ENCODE data around the gene MMD2.
"Not testable (repeated sequence)": the region's sequence is repeated elsewhere in the genome, so short reads cannot be mapped to it uniquely, and the experiment has no call there.

Gene MMD2, protein sequence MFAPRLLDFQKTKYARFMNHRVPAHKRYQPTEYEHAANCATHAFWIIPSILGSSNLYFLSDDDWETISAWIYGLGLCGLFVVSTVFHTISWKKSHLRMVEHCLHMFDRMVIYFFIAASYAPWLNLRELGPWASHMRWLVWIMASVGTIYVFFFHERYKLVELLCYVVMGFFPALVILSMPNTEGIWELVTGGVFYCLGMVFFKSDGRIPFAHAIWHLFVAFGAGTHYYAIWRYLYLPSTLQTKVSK

DNA sequence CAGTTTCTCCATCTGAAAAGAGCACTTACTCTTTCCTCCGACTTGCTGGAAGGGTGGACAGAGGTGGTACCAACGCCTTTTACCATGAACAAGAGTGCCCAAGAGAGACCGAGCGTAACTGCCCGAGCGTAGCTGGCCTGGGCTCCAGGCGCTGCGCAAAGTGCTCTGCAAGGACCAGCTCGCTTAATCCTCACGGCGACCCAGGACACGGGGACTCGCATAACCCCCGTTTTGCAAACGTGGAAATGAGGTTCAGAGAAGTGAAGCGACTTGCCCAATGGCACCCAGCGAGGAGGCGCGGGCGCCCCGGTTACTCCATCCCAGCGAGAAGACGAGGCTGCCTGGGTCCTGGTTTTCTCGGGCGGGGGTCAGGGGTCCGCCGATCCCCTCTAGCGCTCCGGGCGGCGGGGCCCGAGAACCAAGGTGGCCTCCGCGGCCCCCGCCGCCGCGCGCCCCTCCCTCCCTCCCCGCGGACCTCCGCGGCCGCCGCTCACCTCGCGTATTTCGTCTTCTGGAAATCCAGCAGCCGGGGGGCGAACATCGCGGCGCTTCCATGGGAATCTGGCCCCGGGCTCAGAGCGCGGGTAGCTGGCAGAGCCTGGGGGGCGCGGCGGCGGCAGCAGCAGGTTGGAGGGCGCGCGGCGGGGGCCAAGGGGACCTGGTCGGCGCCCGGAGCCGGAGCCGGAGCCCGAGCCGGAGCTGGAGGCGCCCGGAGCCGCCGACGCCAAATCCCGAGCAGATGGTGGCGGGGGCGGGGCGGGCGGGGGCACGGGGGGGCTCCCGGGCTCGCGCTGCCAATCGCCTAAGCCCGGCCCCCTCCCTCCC, at the start of gene MMD2:
Gene MMD2, minus strand, starts transcription at position 711 of the 825 bp plus-strand sequence. Its CDS starts 170 bp downstream, at position 541.
- no peak for DNase-seq

DNA sequence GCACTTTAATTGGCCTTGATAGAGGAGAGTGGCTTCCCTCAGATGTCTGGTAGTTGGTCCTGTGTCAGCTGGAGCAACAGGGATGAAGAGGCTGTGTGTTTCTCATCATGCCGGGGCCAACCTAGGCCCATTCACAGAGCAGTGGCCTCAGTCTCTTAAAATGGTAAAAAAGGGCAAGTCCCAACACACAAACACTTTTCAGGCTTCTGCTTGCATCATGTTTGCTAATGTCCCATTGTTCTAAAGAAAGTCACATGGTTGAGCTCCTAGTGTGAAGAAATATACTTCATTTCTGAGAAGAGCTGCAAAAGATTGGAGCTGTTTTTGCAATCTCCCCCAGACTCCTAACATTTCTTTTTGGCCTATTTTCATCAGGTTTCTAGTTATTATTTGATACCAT, 46.1 kb upstream of the MMD2 start:
- DNase-seq: no peak

DNA sequence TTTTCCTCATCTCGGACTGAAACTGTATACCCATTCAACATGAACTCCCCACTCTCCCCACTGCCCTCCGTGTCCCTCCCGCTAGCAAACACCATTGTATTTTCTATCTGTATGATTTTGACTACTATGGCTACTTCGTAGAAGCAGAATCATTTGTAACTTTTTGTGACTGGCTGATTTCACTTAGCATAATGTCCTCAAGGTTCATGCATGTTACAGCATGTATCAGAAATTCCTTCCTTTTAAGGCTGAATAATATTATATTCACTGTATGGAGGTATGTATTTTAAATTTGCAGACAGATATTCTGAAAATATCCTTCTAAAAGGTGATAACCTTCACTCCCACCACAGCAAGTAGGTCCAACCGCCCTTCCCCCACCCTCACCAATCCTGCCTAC, 42.9 kb upstream of the MMD2 start:
- no peak for DNase-seq

DNA sequence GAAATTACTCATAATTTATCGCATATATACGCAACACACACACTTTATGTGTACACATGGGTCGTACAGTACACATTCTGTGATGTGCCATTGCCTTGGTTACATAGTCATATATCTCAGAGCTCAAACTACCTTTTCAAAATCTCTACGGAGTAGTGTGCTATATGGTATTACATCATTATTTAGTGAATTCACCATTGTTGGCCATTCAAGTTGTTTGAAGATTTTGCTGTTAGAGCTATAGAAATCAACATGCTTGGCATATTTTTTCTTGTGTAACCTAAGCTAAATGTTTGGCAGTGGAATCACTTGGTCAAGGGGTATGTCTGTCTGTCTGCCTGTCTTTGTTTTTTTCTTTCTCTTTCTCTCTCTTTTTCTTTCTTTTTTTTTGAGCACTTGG, 42.0 kb upstream of the MMD2 start:
- DNase-seq: no peak

DNA sequence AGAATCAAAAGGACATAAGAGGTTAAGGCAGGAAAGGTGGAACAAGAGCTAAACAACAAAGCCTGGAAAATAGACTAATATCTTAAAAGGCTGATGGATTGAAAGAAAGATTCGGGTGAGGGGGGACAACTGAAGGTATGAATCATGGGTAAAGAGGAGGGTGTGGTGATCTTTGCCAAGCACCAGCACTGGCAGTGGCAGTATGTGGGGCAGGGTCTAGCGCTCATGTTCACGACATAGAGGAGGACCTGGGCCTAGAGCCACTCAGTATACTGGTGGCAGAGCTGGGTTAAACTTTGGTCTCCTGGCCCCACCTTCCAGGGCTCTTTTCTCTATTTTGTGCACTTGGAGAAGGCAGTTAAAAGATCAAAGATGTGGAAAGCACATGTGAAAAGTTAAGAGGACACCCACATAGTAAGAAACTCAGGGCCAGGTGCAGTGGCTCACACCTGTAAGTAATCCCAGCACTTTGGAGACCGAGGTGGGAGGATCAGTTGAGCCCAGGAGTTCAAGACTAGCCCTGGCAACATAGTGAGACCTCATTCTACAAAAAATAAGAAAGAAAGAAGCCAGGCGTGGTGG, 40.5 kb upstream of the MMD2 start:
- DNase-seq: no peak

DNA sequence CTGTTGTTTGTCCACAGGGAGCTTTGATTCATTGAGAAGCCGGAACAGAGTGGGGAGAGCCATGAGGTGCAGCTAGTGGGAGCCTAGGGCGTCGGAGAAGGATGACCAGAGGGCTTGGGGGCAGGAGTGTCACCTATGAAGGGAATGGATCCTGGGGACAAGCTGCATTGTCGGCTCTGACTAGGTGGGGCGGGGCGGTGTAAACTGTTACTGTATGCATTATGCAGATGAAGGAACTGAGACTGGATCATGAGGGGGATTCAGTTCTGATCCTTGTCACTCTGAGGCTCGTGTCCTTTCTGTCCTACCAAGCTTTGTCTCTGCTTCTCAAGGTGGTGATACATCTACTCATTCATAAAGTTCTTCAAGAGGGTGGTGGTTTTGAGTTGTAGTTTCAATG, 39.9 kb upstream of the MMD2 start:
- DNase-seq: no peak

DNA sequence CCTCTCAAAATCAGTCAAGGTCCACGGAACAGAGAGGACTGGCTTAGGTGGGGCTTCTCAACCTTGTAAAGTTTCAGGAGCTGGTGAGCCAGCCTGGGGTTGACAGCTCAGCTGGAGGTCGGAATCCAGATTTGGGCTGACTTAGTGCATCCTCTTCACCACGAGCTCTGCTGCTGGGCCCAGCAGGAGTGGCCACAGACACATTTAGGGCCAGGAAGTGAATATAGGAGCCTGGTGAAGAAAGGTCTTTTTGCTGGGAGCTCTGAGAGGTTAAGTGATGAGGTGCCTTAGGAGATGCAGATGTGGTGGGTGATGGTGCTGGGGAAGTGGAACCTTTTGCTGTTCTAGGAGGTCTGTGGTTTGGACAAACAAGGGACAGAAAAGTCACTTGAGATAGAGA, 39.3 kb upstream of the MMD2 start:
- no peak for DNase-seq

DNA sequence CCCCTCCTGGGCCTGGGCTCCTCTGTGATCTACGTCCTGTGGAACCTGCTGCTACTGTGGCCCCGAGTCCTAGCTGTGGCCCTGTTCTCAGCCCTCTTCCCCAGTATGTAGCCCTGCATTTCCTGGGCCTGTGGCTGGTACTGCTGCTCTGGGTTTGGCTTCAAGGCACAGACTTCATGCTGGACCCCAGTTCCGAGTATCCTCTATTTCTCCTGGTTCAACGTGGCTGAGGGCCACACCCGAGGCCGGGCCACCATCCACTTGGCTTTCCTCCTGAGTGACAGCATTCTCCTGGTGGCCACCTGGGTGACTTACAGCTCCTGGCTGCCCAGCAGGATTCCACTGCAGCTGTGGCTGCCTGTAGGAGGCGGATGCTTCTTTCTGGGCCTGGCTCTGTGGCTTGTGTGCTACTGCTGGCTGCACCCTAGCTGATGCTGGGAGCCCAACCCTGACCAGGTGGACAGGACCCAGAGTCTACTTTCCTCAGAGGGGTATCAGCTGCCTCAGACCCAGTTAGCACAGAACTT, 37.8 kb upstream of the MMD2 start:
- no peak for DNase-seq

DNA sequence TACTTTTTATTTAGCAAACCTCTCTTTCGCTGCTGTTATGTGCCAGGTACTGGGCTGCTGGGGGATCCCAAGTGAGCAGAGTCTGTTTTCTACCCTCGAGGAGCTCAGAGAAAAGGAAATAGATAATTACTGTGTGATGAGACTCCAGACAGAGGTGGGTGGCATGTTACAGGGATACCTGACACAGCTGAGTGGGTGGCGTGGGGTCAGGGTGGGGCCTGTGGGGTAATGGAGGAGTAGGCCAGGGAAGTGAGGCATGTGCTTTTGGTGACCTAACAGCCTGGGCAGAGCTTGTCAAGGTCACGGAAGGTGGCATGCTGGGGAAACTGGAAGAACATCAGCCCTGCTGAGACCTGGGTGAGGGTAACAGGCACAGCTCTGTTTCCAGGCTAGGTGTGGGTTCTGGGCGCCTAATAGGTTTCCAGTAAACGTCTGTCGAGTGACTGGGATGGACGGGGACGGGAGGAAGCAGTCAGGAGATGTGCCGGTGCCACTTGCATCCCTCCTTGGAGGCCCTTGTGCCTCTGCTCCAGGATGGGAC, 36.5 kb upstream of the MMD2 start:
- DNase-seq: no peak

DNA sequence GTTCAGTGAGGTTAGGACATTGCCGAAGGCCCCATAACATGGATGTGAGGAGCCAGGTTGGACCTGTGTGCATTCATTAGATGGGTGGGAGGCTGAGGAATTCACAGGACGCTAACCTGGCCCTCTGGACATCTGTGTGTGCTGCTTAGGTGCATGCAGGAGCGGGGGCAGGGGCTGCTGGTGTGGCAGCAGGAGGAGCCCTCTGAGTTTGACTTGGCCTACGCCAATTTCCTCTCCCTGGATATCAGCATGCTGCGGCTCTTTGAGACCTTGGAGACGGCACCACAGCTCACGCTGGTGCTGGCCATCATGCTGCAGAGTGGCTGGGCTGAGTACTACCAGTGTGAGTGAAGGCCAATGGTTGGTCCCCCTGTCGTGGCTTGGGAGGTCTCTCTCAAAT, 34.5 kb upstream of the MMD2 start:
- no peak for DNase-seq

DNA sequence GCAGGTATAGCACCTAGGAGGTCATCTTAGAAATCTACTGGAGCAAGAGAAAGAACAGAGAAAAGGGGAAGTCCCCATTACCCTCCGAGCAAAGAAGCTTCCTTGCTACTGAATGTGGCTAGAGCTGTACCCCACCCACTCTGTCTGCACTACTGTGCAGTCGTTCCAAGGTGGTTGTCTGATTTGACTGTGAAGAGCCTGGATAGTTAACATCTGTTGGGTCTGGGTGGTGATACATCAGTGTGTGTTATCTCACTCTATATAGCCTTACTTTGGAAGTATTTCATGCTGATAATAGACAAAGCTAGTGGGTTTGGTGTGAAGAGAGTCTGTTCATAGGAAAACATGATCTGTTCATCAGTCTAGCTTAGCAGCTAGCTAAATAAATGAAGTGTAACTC, 23.8 kb upstream of the MMD2 start:
- not testable (repeated sequence) for DNase-seq

DNA sequence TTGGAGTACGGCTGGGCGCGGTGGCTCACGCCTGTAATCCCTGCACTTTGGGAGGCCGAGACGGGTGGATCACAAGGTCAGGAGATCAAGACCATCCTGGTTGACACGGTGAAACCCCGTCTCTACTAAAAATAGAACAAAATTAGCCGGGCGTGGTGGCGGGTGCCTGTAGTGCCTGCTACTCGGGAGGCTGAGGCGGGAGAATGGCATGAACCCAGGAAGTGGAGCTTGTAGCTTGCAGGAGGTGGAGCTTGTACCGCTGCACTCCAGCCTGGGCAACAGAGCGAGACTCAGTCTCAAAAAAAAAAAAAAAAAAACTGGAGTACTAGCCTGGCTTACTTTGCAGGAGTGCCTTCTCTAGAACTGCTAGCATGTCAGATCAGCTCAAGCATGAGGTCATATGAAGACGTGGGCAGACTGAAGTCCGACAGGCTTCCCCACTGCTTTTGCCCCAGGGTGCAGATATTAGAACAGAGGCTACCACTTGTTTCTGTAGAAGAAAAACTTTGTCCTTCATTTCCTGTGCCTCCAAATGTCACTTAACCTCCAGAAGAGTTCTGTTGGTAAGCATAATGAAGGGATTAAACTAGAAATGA, 22.4 kb upstream of the MMD2 start:
- DNase-seq: not testable (repeated sequence)

DNA sequence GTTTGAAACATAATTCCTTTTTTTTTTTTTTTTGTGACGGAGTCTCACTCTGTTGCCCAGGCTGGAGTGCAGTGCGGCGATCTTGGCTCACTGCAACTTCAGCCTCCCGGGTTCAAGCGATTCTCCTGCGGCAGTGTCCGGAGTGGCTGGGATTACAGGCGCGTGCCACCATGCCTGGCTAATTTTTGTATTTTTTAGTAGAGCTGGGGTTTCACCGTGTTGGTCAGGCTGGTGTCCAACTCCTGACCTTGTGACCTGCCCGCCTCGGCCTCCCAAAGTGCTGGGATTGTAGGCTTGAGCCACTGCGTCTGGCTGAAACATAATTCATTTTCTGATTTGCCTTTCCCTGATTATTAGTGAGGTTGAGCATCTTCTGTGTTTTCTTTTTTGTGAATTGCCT, 16.6 kb upstream of the MMD2 start:
- not testable (repeated sequence) for DNase-seq

DNA sequence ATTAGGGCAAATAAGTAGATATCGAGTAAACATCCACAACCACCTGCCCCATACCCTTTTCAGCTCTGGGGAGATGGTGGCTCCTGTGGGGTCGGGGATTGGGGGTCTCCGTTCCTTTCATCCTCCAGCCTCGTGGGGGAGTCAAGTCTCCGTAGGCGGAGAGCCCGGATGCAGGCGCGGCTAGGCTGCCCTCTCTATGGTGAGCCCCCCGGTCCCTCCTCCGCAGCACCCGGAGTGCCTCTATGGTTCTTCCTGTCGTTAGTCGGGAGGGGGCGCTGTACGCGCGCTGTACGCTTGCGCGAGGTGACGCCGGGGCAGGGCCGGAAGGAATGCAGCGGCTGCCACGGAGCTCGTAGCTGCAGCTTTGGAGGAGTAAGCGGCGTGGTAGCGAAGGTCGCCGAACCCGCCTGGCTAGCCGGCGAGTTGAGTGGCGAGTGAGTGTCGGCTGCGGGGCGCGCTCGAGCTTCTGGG, 14.8 kb upstream of the MMD2 start:
- peak; percentile 29 for DNase-seq

DNA sequence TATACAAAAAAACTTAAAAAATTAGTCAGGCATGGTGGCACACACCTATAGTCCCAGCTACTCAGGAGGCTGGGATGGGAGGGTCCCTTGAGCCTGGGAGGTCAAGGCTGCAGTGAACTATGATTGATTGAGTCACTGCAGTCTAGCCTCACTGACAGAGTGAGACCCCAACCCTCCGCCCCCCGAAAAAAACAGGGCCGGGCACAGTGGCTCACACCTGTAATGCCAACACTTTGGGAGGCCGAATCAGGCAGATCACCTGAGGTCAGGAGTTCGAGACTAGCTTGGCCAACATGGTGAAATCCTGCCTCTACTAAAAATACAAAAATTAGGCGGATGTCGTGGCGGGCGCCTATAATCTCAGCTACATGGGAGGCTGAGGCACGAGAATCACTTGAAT, 13.5 kb upstream of the MMD2 start:
- not testable (repeated sequence) for DNase-seq

DNA sequence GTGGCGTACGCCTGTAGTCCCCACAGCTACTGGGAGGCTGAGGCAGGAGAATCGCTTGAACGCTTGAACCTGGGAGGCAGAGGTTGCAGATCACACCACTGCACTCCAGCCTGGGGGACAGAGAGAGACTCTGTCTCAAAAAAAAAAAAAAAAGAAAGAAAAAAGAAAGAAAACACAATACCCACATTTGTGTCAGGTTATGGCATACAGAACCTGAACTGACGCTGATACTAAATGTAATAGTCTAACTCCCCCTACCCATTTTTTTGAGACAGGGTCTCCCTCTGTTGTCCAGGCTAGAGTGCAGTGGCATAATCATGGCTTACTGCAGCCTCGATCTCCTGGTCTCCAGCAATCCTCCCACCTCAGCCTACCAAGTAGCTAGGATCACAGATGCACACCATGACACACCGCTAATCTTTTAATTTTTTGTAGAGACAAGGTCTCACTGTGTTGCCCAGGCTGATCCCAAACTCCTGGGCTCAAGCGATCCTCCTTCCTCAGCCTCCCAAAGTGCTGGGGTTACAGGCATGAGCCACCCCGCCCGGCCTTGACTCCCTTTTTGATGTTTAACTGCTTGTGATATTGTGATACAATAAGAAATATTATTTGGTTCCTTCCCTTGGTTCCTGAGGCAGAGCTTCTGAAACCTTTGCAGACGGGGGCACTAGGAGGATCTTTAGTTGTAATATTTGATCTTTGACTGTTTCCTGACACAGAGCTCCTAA, 6.5 kb upstream of the MMD2 start:
- no peak for DNase-seq

DNA sequence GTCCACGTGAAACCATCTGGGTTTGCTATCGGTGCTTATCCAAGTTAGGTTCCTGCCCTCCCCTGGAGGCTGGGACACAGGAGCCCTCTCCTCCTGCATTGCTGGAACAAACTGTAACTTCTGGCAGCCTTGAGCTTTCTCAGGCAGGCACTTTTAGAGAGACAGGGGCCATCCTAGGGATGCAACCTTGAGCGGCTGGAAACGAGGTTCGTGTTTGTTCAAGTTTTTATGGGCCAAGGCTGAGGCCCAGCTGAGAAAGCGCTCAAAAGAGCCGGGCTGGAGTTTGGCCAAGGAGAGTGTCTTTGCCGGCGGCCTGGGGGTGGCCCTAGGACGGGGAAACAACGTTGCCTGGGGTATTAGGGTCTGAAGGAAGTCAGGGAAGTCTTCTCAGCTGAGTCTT, 5.5 kb upstream of the MMD2 start:
- no peak for DNase-seq

DNA sequence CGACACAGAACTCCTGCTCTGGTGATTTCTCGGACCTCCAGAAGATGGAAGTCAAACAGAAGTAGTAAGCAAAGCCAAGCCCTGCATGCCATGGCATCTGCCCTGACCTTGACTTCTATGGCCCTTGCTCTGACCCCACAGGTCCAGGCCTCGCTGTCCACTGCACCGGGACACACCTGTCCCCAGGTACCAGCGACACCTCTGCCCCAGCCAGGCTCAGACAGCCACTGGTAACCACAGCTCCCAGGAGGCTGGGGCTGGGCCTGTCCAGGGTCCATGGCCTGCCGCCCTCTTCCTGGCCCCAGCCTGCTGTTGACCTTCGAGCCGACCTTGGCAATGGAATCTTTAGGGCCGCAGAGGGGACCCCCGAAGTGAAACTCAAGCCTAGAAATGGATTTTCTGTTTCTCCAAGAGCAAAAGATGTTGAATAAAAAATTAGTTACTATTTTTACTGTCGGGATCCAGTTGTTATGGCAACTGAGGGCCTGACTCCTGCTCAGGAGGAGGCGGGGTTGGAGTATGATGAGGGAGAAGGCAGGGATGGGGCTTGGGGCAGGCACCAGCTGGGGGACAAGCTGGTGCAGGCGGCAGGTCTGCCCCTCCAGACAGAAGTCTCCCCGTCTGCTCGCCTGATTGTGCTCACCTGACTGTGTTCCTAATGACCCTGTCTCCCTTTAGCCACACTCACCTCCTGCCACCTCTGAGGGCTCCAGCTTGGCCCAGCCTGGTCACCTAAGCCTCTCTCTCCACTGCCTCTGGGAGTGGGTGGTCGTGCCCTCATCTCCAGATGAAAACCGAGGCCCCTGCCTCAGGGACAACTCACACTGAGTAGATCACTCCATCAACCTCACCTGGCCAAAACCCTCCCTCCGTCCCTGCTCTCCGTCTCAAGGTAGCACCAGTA, 4.1 kb upstream of the MMD2 start:
- no peak for DNase-seq

DNA sequence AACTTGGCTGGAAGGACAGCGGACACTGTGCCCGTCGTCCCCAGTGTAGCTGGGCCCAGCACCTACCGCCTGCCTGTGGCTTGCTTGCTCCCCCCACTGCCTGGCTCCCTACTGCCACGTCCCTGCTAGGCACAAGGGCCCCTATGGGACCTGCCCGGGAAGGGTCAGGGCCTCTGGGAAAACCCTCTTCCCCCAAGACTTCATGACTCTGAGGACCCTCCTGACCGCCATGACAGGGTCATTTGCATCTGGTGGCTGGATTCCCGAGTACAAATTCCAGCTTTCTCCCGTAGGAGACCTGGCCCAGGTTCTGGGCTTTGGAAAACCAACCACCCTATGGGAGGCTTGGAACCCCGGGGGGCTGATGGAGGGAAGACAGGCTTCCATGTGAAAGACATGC, 1.4 kb upstream of the MMD2 start:
- no peak for DNase-seq

DNA sequence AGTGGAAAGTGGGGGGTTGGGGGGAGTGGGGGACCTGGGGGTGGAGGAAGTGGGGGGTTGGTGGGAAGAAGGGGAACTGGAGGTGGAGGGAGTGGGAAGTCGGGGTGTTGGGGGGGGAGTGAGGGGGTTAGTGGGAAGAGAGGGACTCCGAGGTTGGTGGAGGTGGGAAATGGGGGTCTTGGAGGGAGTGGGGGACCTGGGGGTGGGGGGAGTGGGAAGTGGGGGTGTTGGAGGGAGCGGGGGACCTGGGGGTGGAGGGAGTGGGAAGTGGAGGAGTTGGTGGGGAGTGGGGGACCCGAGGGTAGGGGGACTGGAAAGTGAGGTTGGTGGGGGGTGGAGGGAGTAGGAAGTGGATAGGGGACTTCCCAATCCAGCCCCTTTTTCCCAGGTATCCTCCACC, 906 bp upstream of the MMD2 start:
- no peak for DNase-seq

DNA sequence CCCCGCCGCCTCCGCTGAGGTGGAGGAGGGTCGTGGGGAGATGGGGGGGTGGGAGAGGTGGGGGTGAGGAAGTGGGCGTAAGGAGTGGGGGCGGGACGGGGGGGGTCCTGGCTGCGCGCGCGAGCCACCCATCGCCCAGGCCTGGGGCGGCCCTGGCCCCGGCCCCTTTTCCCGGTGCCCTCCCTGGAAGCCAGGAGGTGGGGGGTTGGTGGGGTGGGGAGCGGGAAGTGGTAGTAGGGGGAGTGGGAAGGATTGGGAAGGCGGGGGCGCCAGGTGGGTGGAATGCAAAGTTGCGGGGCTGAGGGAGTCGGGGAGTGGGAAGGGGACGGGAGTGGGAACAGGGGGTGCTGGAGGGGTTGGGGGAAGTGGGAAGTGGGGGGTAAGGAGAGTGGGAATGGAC, 319 bp upstream of the MMD2 start:
- DNase-seq: no peak

All from NCI-H2029 treated with DMSO at 0.1 percent for 48 hours (cell line).